ENCODE results near the gene THAP4. TPM values are rescaled to one million over a fixed set of nuclear protein-coding genes. Genes with fewer than 3 reads are reported as not detected.
A peak's percentile ranks its signal among the peaks of the same experiment; 100 is the strongest.

The THAP4 gene
- total RNA-seq, 1 donor from 2014 or later, result 42.5 TPM

GRCh38 chr2:241603686-241604085, 33.3 kb downstream of the THAP4 start:
- Mint-ChIP-seq H3K9me3 (ENCODE audit: unreplicated experiment) (no peaks in the 10 kb centered on the region), H3K4me1 (ENCODE audit: unreplicated experiment) (peaks cover under 1% of the 10 kb centered on the region), H3K27ac (ENCODE audit: unreplicated experiment) (no peak overlapping the region), H3K36me3 (ENCODE audit: low read depth, unreplicated experiment) (peaks cover 33% of the 10 kb centered on the region), H3K27me3 (ENCODE audit: unreplicated experiment) (peaks cover 8% of the 10 kb centered on the region), H3K4me3 (ENCODE audit: unreplicated experiment) (peak overlapping the region; percentile 78)
- TF ChIP-seq CTCF (IDR thresholded peaks at IDR 0.05; ENCODE audit: unreplicated experiment), result no peak
- no peak for DNase-seq (ENCODE audit: low spot score)

- no peaks in the 10 kb centered on the region for H3K4me1 Mint-ChIP-seq (ENCODE audit: unreplicated experiment)
- H3K27me3 Mint-ChIP-seq (ENCODE audit: unreplicated experiment), result peaks cover 5% of the 10 kb centered on the region
- H3K9me3 Mint-ChIP-seq (ENCODE audit: unreplicated experiment), result no peaks in the 10 kb centered on the region
- H3K36me3 Mint-ChIP-seq (ENCODE audit: low read depth, unreplicated experiment), result peaks cover 25% of the 10 kb centered on the region
- no peak overlapping the region for H3K4me3 Mint-ChIP-seq (ENCODE audit: unreplicated experiment)
- no peak for DNase-seq (ENCODE audit: low spot score)
- no peak overlapping the region for H3K27ac Mint-ChIP-seq (ENCODE audit: unreplicated experiment)
- no peak for TF ChIP-seq CTCF (IDR thresholded peaks at IDR 0.05; ENCODE audit: unreplicated experiment)
Observed at GRCh38 chr2:241602720-241603119, 34.2 kb downstream of the THAP4 start.

- Mint-ChIP-seq H3K4me1 (ENCODE audit: unreplicated experiment) (no peaks in the 10 kb centered on the region), H3K27ac (ENCODE audit: unreplicated experiment) (no peak overlapping the region), H3K4me3 (ENCODE audit: unreplicated experiment) (no peak overlapping the region), H3K9me3 (ENCODE audit: unreplicated experiment) (no peaks in the 10 kb centered on the region), H3K36me3 (ENCODE audit: low read depth, unreplicated experiment) (peaks cover 25% of the 10 kb centered on the region), H3K27me3 (ENCODE audit: unreplicated experiment) (peaks cover 6% of the 10 kb centered on the region)
- DNase-seq (ENCODE audit: low spot score), result no peak
- TF ChIP-seq CTCF (IDR thresholded peaks at IDR 0.05; ENCODE audit: unreplicated experiment), result no peak
Observed at GRCh38 chr2:241601841-241602240, 35.1 kb downstream of the THAP4 start.

GRCh38 chr2:241599615-241600014, 37.3 kb downstream of the THAP4 start:
- Mint-ChIP-seq H3K9me3 (ENCODE audit: unreplicated experiment) (no peaks in the 10 kb centered on the region), H3K4me3 (ENCODE audit: unreplicated experiment) (no peak overlapping the region), H3K27me3 (ENCODE audit: unreplicated experiment) (peaks cover 3% of the 10 kb centered on the region), H3K27ac (ENCODE audit: unreplicated experiment) (no peak overlapping the region), H3K4me1 (ENCODE audit: unreplicated experiment) (no peaks in the 10 kb centered on the region), H3K36me3 (ENCODE audit: low read depth, unreplicated experiment) (peaks cover 19% of the 10 kb centered on the region)
- no peak for DNase-seq (ENCODE audit: low spot score)
- TF ChIP-seq CTCF (IDR thresholded peaks at IDR 0.05; ENCODE audit: unreplicated experiment), result no peak

GRCh38 chr2:241598487-241598886, 38.5 kb downstream of the THAP4 start:
- Mint-ChIP-seq H3K4me1 (ENCODE audit: unreplicated experiment) (no peaks in the 10 kb centered on the region), H3K36me3 (ENCODE audit: low read depth, unreplicated experiment) (peaks cover 23% of the 10 kb centered on the region), H3K27ac (ENCODE audit: unreplicated experiment) (no peak overlapping the region), H3K27me3 (ENCODE audit: unreplicated experiment) (peaks cover 3% of the 10 kb centered on the region), H3K4me3 (ENCODE audit: unreplicated experiment) (no peak overlapping the region), H3K9me3 (ENCODE audit: unreplicated experiment) (no peaks in the 10 kb centered on the region)
- TF ChIP-seq CTCF (IDR thresholded peaks at IDR 0.05; ENCODE audit: unreplicated experiment), result no peak
- DNase-seq (ENCODE audit: low spot score), result no peak
